Limb (tissue), 2 donors: ENCODE data around the gene DDI2.
A peak's percentile ranks its signal among the peaks of the same experiment; 100 is the strongest.
"Not testable (repeated sequence)": the region's sequence is repeated elsewhere in the genome, so short reads cannot be mapped to it uniquely, and the experiment has no call there.

Experiments
- DNase-seq, 2 donors: peaks; one replicate each; pipeline ENCODE4 v3.0.0-alpha.2; 2016; ENCODE audit errors: extremely low spot score in 2 of 2

The DDI2 gene

DNA sequence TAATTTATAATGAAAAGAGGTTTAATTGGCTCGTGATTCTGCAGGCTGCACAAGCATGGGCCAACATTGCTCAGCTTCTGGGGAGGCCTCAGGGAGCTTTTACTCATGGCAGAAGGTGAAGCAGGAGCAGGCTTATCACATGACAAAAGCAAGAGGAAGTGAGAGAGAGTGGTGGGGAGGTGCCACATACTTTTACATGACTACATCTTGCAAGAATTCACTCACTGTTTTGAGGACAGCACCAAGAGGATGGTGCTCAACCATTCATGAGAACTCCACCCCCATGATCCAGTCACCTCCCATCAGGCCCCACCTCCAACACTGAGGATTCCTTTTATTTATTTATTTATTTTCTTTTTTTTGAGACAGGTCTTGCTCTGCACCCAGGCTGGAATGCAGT lies 61.3 kb downstream of the DDI2 start:
- no peak for DNase-seq

DNA sequence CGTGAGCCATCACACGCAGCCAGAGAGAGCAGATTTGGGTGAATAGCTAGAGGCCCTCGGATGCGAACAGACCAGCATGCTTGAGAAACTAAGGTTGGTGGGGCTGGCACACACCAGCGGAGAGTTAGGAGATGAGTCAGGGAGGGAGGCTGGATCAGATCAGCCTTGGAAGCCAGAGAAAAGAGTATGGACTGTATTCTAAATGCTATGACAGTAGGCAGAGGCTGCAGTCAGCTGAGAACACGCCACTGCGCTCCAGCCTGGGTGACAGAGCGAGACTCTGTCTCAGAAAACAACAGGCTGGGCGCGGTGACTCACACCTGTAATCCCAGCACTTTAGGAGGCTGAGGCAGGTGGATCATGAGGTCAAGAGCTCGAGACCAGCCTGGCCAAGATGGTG lies 62.9 kb downstream of the DDI2 start:
- DNase-seq = no peak

DNA sequence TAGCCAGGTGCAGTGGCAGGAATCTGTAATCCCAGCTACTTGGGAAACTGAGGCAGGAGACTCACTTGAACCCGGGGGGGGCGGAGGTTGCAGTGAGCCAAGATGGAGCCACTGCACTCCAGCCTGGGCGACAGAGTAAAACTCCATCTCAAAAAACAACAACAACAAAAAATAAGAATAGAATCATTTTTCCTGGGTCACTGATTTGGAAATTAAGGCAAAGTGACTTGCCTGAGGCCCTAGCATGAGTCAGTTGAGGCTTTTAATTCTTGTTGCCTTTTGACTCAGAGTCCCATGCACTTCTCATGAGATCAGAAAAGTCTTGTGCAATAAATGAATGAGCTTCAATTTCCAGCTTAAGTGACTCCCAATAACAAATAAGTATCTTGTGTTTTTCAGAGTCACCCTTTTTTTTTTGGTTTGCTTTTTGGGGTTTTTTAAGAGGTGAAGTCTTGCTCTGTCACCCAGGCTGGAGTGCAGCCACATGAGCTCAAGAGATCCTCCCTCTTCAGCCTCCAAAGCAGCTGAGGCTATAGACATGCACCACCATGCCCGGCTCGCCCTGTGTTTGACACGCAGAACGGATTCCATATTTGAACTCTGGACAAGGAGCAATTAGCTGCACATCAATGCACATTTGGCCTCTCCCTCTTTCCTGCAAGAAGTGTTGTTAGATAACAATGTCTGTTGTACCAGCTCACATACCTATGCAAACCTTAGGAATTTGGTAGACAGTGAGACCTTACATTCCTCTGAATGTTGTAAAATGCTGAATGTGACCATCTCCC lies 63.5 kb downstream of the DDI2 start:
- DNase-seq = no peak

DNA sequence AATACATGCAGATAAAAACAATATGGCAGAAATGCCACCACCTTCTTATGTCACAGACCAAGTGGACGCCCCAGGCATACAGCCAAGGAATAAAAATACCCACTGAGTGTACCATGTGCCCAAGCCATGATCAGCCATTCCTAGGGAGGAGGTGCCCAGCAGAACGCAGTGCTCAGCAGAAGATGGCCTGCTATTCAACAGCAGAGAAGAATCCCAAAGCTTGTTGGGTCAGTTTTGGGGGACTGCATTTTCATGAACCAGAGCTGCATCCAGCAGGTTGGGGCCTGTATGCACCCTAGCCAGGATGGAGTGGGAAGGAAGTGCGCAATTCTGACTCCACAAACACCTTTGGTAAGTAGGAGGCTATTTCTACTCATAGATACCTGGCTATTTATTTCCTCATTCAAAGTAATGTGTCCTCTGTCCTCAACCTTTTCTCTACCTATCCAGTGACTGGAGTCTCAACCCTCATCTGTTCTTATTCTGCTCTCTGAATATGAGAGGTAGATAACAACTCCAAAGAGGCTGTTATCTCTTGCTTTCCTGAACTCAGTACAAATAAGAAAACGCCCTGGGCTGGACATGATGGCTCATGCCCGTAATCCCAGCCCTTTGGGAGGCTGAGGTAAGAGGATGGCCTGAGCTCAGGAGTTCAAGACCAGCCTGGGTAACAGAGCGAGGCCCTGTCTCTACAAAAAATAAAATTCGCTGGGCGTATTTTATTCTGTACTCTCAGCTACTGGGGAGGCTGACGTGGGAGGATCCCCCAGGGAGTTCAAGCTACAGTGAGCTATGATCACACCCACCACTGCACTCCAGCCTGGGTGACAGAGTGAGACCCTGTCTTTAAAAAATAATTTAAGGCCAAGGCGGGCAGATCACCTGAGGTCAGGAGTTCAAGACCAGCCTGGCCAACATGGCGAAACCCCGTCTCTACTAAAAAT lies 64.4 kb downstream of the DDI2 start:
- DNase-seq = no peak

DNA sequence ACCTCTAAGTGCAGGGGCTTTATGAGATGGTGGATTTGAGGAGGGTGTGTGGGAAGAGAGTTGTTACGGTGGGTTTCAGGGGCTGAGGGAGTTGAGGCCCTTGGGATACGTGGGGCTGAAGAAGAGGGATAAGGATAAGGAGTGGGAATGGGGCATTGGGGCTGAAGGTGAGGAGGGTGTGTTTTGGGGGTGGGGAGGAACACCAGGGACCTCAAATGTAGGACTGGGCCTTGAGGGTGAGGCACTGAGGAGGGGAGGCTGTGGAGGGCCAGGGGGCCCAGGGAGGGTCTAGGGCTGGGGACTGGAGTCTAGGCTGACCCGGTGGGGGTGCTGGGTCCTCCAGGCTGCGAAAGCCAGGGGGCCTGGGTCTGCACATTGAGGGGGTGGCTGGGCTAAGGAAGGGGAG lies 65.7 kb downstream of the DDI2 start:
- no peak for DNase-seq

DNA sequence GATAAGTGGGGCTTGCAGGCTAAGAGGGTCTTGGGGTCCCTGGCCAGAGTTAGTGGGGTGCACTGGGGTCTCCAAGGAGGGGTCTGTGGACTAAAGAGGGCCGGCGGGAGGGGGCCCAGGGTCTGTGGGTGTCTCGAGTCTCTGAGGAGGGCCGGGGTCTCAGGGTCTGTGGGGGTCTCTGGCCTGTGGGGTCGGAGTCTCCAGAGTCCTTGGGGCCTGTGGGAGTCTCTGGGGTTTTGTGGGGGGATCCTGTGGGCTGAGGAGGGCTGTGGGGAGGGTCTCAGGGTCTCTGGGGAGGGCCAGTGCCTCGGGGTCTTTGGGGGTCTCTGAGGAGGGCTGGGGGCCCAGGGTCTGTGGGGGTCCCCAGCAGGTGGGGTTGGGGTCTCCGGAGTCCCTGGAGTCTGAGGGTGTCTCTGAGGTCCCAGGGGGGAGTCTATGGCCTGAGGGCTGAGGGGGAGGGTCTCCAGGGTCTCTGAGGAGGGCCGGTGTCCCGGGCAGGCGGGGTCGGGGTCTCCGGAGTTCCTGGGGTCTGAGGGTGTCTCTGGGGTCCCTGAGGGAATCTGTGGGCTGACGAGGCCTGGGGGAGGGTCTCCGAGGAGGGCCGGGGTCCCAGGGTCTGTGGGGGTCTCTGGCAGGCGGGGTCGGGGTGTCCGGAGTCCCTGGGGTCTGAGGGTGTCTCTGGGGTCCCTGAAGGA lies 66.2 kb downstream of the DDI2 start:
- no peak for DNase-seq

DNA sequence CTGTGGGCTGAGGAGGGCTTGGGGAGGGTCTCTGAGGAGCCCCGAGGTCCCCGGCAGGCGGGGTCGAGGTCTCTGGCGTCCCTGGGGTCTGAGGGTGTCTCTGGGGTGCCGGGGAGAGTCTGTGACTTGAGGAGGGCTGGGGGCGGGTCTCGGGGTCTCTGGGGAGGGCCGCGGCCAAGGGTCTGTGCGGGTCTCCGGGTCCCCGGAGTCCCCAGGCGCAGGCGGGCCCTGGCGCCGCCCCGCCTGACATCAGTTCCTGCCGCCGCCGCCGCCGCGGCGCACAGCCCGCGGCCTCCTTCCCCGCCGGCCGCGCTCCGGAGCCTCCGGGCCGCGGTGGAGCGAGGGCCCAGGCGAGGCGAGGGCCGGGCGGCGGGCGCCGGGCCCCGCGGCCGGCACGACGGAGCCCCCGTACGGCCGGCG lies 66.8 kb downstream of the DDI2 start, which contains the start of gene PLEKHM2:
Gene PLEKHM2, plus strand, starts transcription at position 279 of the 420 bp plus-strand sequence. CDS start 239 bp downstream, outside the sequence.
- peak; percentile 53 to 71 for DNase-seq

DNA sequence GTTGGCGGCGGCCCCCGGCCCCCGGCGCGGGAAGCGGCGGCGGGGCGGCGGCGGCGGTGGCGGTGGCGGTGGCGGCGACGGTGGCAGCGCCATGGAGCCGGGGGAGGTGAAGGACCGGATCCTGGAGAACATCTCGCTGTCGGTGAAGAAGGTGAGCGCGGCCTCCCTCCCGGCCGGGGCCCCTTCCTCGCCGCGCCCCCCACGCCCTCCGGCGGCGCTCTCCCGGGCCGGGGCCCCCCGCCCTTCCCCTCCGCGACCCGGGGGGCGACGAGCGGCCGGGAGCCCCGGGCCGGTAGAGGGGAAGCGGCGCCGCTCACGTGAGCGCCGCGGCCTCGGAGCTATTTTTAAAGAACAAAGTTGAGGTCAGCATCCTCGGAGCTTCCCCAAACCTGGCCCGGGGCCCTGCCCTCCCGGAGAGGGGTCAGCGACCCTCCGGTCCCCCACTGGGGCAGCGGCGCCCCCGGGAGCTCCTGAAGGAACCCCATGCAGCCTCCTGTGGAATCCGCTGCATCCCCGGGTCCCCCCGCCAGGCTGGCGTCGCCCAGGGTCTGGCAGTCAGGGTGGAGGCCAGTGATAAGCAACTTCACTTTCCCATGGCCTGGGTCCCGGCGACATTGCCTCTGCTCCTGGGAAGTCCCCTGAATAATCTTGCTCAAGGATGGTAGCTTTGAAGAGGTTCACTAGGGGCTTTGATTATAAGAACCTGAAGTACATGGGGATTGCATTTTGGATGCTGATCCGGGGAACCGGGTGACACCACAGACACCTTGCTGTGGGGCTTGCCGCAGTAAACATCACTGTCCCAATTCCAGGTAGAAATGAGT lies 67.4 kb downstream of the DDI2 start:
- peak in 1 of 2 donors; percentile 71 for DNase-seq

DNA sequence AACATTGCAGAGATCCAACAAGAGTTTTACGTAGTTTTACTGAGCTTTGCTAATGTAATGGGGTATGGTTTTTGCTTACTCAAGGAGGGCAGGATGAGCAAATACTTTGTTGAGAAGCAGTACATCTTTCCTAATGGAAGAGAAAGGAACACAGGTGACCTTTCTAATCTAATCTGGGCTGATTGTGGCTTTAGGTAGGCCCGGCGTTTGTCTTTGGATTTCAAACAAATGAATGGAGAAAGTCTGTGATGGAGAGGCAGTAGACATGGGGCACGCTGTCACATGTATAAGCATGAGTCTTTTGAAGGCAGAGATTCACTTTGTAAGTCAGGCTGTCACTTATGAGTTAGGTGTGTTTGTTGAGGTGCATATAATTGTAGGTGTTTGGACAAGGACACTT lies 68.6 kb downstream of the DDI2 start:
- DNase-seq = no peak

DNA sequence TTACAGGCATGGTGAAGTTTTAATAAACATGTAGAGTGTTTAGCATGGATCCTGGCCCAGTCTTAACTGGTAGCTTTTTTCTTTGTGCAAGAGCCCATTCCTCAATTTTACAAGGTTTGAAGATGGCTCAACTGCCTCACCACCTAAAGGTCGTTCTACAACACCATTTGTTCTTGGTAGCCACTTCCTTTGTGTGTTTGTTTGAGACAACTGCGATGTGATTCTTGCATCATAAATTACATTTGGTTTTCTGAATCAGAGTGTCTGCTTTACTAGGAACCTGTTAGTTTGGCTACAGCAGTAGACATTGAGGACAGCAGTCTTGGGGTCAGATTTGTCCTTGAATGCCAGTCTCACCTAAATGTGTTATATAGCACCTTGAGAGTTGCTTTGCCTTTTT lies 70.2 kb downstream of the DDI2 start:
- DNase-seq = no peak

DNA sequence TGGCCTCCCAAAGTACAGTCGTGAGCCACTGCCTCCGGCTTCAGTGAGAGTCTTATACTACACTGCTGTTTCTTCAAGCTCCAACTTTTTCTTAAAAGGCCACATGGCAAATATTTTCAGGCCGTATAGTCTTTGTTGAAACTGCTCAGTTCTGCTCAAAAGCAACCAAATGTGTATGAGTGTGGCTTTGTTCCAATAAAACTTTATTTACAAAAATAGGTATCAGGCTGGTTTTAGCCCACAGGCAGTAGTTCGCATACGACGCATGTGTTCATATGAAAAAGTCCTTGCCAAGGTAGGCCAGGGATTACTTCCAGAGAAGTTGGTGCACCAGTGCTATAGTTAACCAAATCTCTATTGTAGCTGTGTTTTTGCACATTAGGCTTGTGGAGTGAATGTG lies 73.1 kb downstream of the DDI2 start:
- no peak for DNase-seq

DNA sequence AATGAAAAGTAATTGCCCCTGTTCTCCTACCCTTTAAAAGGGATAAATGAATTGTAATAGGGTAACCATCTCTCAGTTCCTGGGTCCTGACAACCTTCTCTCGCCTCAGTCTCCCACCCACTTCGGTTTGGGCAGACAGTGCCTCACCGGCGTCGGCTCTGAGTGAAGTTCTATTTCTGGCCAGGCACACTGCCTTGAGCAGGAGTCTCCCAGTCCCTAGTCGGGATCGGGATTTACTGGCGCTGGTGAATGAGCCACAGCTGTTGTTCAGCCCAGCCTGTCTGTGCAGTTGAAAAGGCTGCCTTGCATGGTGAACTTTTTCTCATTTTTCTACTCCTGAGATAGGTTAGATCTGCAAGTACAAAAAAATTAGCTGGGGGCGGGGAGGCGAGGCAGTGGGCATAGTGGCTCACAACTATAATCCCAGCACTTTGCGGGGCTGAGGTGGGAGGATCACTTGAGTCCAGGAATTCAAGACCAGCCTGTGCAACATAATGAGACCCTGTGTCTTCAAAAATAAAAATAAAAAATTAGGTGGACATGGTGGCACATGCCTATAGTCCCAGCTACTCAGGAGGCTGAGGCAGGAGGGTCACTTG lies 74.3 kb downstream of the DDI2 start:
- DNase-seq = peak in 1 of 2 donors; percentile 47

DNA sequence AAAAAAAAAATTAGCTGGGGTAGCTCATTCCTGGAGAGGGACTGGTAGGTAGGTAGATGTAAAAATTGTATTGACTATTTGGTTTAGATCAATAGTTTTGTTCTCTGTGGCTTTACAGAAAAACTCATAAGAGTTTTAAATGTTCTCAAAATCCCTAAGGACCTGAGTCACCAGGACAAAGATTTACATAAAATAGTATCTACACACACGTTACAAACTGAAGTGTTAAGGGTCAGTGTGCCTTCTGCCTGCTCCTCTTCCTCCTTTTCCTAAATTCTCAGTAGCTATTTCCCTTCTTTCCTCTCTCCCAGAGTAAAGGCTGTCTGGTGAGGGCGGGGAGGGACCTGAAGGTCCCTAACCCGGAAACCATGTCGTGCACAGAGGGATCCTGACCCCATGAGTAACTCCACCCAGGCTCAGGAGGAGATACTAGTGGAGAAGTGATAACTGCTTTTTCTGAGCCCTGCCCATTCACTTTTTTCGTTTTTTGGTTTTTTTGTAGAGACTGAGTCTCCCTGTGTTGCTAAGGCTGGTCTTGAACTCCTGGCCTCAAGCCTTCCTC lies 74.9 kb downstream of the DDI2 start:
- DNase-seq = no peak

DNA sequence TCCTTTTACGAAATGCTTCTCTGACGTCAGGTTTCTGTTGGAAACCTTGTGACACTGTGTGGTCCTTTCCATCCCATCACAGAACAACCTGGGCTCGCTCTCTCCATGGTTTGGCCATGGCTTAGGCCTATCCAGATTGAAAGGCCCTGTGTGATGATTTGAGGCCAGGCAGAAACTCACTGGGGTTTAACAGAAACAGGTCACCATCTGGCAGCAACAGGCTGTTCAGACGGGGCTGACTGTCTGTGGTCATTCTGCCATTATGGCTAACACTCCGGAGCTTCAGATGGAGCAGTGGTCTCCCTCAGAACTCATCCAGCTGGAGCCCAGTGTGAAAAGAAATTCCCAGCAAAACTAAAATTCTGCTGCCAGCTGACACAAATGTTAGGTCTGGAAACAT lies 76.1 kb downstream of the DDI2 start:
- no peak for DNase-seq

DNA sequence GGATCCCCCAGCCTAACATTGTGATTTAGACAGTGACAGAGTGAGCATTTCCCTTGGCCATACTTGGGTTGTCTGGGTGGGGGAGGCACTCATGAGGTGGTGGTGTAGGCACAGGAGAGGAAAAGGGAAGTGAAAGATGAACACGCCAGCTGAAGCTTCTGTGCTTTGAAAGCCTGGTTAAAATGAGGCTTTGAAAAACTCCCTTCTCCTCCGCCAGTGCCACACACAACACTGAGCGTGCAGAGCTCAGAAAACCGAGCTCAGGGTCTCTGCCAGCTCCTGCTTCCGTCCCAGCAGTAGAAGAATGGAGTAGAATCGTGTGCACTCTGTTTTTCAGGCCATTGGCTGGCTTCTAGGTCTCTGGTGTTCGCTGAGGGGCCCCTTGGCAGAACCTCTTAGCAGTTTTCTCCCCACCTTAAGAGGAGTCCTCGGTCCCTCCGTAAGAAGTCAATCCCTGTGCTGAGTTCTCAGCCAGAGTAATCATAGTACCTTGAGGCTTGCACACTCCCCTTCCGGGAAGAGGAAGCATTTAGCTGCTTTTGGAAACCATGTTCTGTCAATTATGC lies 79.8 kb downstream of the DDI2 start:
- no peak for DNase-seq

DNA sequence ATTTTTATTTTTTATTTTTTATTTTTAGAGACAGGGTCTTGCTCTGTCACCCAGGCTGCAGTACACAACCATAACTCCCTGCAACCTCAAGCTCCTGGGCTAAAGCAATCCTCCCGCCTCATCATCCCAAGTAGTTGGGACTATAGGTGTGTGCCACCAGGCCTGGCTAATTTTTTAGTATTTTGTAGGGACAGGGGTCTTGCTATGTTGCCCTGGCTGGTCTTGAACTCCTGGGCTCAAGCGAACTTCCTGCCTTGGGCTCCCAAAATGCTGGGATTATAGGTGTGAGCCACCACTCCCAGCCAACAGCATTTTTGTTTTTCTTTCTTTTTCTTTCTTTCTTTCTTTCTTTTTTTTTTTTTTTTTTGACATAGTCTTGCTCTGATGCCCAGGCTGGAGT lies 80.9 kb downstream of the DDI2 start:
- DNase-seq = no peak

DNA sequence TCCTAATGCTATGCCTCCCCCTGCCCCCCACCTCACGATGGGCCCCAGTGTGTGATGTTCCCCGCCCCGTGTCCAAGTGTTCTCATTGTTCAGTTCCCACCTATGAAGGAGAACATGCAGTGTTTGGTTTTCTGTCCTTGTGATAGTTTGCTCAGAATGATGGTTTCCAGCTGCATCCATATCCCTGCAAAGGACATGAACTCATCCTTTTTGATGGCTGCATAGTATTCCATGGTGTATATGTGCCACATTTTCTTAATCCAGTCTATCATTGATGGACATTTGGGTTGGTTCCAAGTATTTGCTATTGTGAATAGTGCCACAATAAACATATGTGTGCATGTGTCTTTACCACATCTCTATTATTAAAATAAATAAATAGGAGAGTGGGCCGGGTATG lies 82.1 kb downstream of the DDI2 start:
- not testable (repeated sequence) for DNase-seq

DNA sequence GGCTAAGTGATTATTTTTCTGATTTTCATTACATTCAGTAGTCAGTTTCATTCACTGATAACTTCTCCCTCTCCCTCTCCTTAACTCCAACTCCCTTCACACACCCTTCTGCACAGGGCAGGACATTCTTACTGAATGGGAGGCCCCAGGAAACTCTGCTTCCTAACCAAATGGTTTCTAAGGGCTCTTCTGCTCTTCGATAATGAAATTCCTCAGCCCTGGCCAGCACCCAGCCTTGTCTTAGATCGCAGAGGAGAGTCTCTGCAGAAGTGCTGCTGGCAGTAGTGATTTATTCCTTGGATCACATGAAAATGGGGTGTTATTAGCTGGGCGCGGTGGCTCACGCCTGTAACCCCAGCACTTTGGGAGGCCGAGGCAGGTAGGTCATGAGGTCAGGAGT lies 83.2 kb downstream of the DDI2 start:
- DNase-seq = no peak

DNA sequence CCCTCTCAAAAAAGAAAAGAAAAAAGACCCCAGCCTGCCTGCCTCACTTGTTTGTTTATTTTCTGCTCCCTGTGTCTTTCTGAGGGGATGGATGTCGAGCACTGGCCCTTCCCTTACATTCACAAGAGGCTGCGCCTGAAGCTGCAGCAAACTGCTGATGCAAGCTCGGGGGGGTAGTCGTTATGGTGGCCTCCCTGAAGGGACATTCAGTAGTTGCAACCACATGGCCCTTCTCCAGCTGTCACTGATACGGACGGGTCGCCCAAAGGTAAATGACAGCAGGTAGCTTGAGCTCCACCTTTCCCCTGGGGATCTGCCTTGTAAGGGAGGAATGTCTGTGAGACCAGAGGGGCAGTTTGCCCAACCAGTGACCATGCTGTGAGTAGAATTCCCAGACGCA lies 84.5 kb downstream of the DDI2 start:
- no peak for DNase-seq
